Measurements from ENCODE around the gene ARMH3.

DNA sequence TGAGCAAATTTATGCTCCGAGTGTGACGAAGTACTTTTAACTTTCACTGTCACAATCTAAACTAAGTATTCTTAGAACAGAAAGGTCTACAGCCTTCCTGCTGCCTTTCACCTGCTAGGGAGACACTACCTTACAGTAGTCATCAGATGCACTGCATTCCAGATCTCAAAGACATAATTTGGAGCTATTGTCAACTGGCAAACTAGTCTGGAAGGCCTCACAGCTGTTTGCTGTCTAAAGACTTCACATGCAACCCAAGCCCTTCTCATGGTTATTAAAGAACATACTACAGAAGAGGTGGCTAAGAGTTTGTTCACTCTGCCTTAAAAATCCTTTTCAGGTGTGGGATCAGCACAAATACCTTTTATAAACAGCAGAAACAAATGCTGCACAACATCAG, 120.5 kb downstream of the ARMH3 start:
- TF ChIP-seq POLR2A (IDR thresholded peaks at IDR 0.05; ENCODE audit: low read depth, low read length) (no peak), POLR2AphosphoS5 (IDR thresholded peaks at IDR 0.05; ENCODE audit: low read depth, low read length) (no peak)

All from GM12892 (cell line).